Measurements from ENCODE around the gene PRR33.

PRR33 gene

GRCh38 chr11:1927848-1928469 is 36.3 kb upstream of the PRR33 start:
- no peak for DNase-seq

- DNase-seq, result no peak
Measured at GRCh38 chr11:1927026-1927847, 35.5 kb upstream of the PRR33 start.

- DNase-seq, result no peak
Measured at GRCh38 chr11:1926156-1927025, 34.7 kb upstream of the PRR33 start.

- DNase-seq, result no peak
Measured at GRCh38 chr11:1925373-1926155, 33.9 kb upstream of the PRR33 start.

GRCh38 chr11:1924646-1925372 is 33.1 kb upstream of the PRR33 start:
- no peak for DNase-seq

- DNase-seq, result no peak
Measured at GRCh38 chr11:1924181-1924580, 32.5 kb upstream of the PRR33 start.

- no peak for DNase-seq
Measured at GRCh38 chr11:1923201-1923956, 31.7 kb upstream of the PRR33 start.

- DNase-seq, result no peak
Measured at GRCh38 chr11:1922481-1923081, 30.9 kb upstream of the PRR33 start.

- no peak for DNase-seq
Measured at GRCh38 chr11:1921574-1922141, 30.0 kb upstream of the PRR33 start.

GRCh38 chr11:1920909-1921573 is 29.3 kb upstream of the PRR33 start:
- DNase-seq, result no peak

GRCh38 chr11:1920128-1920908 is 28.6 kb upstream of the PRR33 start:
- no peak for DNase-seq

GRCh38 chr11:1919391-1920127 is 27.9 kb upstream of the PRR33 start, which contains the start of gene TNNT3:
Gene TNNT3, plus strand, starts transcription at chr11:1919703. Its CDS starts 3,172 bp downstream, at chr11:1922875.
- DNase-seq, result no peak

GRCh38 chr11:1918436-1919315 is 27.0 kb upstream of the PRR33 start:
- DNase-seq, result no peak

- no peak for DNase-seq
Measured at GRCh38 chr11:1917523-1918435, 26.1 kb upstream of the PRR33 start.

GRCh38 chr11:1916986-1917522 is 25.4 kb upstream of the PRR33 start:
- DNase-seq, result no peak
